GM19043 (cell line): ENCODE measurements around the gene PITPNM3.

ENCODE experiments used
- ATAC-seq: cut with Tn5 transposase; IDR thresholded peaks from one replicate; pipeline ENCODE4 v1.9.1; 2021; ENCODE audit warnings: low read depth; ENCODE audit not compliant: unreplicated experiment

The PITPNM3 gene

DNA sequence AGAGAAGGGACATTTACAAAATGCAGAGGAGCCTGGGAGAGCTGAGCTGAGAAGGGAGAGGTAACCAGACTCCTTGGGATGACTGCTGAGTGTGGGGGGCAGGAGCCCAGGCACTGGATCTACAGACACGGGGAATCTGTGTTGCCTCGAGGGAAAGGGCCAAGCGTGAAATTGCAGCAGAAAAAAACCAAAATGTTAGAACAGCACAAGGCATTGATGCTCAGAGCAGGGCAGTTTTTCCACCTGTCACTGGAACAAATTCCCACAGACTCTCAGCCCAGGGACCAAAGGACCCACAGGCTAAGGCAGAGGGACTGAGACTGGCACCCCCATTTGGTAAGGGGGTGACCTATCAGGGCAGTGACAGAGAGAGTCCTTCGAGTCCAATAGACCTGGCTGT, 2.0 kb downstream of the PITPNM3 start:
- ATAC-seq: no peak

- ATAC-seq: no peak
These were observed 4.4 kb downstream of the PITPNM3 start for GRCh38 chr17:6551869-6552531.

GRCh38 chr17:6551356-6551755, 5.0 kb downstream of the PITPNM3 start:
- ATAC-seq: no peak

- no peak for ATAC-seq
These were observed 6.8 kb downstream of the PITPNM3 start for GRCh38 chr17:6549384-6550036.

GRCh38 chr17:6548578-6549330, 7.6 kb downstream of the PITPNM3 start:
- ATAC-seq: peak; percentile 84

GRCh38 chr17:6548034-6548433, 8.3 kb downstream of the PITPNM3 start:
- no peak for ATAC-seq

- ATAC-seq: no peak
These were observed 9.0 kb downstream of the PITPNM3 start for GRCh38 chr17:6547336-6547735.

- ATAC-seq: no peak
These were observed 10.2 kb downstream of the PITPNM3 start for GRCh38 chr17:6546069-6546718.

DNA sequence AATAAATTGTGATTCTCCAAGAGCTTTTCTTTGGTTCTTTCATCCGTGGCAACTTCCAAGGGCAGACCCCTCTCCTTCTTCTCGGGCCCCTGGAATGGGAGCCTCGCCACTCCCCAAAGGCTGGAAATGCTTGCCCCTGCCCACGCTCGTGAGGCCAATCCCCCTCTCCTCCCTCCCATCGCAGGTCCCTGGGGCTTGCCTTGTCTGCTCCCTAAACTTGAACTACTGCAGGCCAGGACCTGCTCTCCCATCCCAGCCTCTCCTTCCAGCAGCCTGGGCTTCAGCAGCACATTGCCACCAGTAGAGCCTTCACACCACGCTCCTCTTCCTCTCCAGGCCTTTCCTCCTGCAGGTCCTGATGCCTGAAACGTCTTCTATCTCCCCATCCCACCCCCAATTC, 11.1 kb downstream of the PITPNM3 start:
- ATAC-seq: no peak

DNA sequence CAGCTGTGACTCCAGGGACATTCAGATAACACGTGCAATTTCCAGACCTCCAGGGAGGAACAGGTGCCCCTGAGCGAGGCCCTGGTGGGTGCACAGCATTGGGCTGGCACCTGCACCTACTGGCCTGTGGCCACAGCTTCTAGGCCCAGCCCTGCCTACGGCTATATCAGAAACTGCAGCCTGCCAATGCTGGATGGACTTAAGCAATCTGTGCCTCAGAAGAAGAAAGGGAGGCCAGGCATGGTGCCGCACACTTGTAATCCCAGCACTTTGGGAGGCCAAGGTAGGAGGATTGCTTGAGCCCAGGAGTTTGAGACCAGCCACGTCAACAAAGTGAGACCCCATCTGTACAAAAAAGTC, 12.4 kb downstream of the PITPNM3 start:
- ATAC-seq: no peak

DNA sequence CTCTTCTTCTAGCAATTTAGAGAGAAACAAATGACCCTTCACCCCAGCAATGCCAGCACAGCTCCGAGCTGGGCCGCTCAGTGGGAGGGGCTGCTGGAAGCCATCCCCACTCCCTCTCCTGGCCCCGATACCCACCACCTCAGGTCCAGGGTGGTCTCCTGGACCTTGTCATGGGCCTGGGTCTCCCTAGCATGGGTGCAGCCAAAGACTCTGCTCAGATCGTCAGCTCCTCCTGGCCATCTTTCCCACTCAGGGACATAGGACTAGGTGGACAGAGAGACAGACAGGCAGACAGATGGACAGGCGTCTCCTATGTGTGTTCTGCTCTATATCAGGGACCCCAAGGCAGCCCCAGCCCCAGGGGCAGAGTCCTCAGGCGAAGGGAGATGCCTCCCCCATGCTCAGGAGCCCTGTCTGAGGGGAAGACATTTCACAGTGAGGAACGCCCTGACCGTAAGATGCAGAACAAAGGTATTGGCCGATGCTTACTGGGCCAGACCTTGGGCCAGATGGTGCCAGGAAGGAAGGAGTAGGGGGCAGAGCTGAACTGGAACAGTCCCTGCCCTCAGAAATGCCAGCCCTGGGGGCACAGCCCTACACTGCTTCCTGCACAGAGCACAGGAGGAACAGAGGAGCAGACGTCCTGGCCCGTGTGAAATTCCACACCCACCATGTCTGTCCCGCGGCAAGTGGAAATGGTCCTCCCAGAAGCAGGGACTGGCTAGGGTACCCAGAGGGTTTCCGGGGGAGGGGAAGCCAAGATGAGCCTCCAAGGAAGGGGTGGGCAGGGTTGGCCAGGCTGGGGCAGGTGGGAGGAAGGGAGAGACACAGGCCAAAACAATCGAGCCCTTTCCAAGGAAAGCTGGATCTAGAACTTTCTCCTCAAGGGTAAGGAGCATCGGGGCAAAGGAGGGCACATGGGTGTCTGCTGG, 13.0 kb downstream of the PITPNM3 start:
- no peak for ATAC-seq

GRCh38 chr17:6542577-6542976, 13.8 kb downstream of the PITPNM3 start:
- ATAC-seq: no peak

- ATAC-seq: no peak
These were observed 14.5 kb downstream of the PITPNM3 start for GRCh38 chr17:6541886-6542285.

GRCh38 chr17:6539871-6540270, 16.5 kb downstream of the PITPNM3 start:
- ATAC-seq: no peak

- ATAC-seq: no peak
These were observed 19.7 kb downstream of the PITPNM3 start for GRCh38 chr17:6536566-6537065.

- ATAC-seq: no peak
These were observed 20.3 kb downstream of the PITPNM3 start for GRCh38 chr17:6536053-6536452.

GRCh38 chr17:6534846-6535514, 21.4 kb downstream of the PITPNM3 start:
- no peak for ATAC-seq

DNA sequence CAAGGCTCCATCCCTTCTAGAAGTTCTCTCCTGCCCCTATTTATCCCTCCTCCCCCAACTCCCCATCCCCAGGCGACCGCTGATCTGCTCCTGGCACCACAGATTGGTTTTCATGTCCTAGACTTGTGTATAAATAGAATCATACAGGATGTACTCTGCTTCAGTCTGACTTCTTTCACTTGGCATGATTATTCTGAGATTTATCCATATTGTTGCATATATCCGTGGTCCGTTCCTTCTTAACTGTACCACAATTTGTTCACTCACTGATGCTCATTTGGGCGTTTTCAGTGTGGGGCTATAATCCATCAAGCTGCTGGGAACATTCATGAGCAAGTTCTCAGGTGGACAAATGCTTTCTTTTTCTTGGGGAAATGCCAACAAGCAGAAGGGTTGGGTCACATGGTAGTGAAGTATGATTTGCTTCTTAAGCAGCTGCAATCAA, 23.9 kb downstream of the PITPNM3 start:
- ATAC-seq: no peak

GRCh38 chr17:6531575-6531974, 24.8 kb downstream of the PITPNM3 start:
- no peak for ATAC-seq
